KMS-11 (cell line): ENCODE results near the gene CNTLN.

Experiments
- H2AFZ ChIP-seq: fragments of 200-600 bp; sonication (generic); 2 replicates; pipeline ENCODE4 v1.6.1; 2016; ENCODE audit warnings: antibody characterized with exemption, mixed run types, low read depth
- H3K27ac ChIP-seq: fragments of 200-600 bp; sonication (generic); 2 replicates; pipeline ENCODE4 v1.6.1; 2016; ENCODE audit warnings: mild to moderate bottlenecking, mixed run types
- H3K27me3 ChIP-seq: fragments of 200-600 bp; sonication (generic); 2 replicates; pipeline ENCODE4 v1.6.1; 2017; ENCODE audit warnings: mild to moderate bottlenecking, low read depth, mixed run types, moderate library complexity; ENCODE audit not compliant: insufficient read depth
- H3K36me3 ChIP-seq: fragments of 200-600 bp; sonication (generic); 2 replicates; pipeline ENCODE4 v1.6.1; 2017; ENCODE audit warnings: mild to moderate bottlenecking, mixed run types; ENCODE audit not compliant: insufficient read depth
- H3K4me1 ChIP-seq: fragments of 200-600 bp; sonication (generic); 2 replicates; pipeline ENCODE4 v1.6.1; 2016; ENCODE audit warnings: mild to moderate bottlenecking, low read depth, mixed run types; ENCODE audit not compliant: poor library complexity, severe bottlenecking
- H3K4me2 ChIP-seq: fragments of 200-600 bp; sonication (generic); 2 replicates; pipeline ENCODE4 v1.7.0; 2016; ENCODE audit warnings: mild to moderate bottlenecking, mixed run types
- H3K4me3 ChIP-seq: fragments of 200-600 bp; sonication (generic); IDR thresholded peaks from 2 replicates; pipeline ENCODE4 v1.6.1; 2017; ENCODE audit warnings: low read depth, low read length, mixed read lengths; ENCODE audit not compliant: insufficient read depth
- H3K79me2 ChIP-seq: fragments of 200-600 bp; sonication (generic); 2 replicates; pipeline ENCODE4 v1.6.1; 2016; ENCODE audit warnings: low read depth, mixed run types; ENCODE audit not compliant: insufficient read depth
- H3K9ac ChIP-seq: fragments of 200-600 bp; sonication (generic); 2 replicates; pipeline ENCODE4 v1.6.1; 2016; ENCODE audit warnings: mild to moderate bottlenecking, mixed run types
- H4K20me1 ChIP-seq: fragments of 200-600 bp; sonication (generic); 2 replicates; pipeline ENCODE4 v1.6.1; 2016; ENCODE audit warnings: mild to moderate bottlenecking, mixed run types; ENCODE audit not compliant: insufficient read depth
- CTCF ChIP-seq: fragments of 200-600 bp; sonication (generic); conservative IDR thresholded peaks from 2 replicates; pipeline ENCODE4 v1.6.1; 2017; ENCODE audit warnings: low read depth, mild to moderate bottlenecking, antibody characterized with exemption, low read length, moderate library complexity, mixed read lengths

The CNTLN gene

DNA sequence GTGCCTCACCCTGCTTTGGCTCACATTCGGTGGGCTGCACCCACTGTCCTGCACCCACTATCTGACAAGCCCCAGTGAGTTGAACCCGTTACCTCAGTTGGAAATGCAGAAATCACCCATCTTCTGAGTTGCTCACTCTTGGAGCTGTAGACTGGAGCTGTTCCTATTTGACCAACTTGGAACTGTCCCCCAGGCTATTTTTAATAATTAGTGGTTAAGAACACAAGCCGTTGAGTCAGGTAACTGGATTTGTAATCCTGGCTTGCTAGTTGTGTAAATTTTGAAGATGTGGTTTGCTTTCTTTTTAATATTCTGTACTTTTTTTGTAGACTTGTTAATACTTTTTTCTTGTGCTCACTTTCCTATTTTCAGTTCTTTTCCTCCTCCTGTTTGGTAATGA lies 81.2 kb downstream of the CNTLN start:
- no peak overlapping the region for H3K27ac ChIP-seq
- TF ChIP-seq CTCF, result no peak
- H3K4me2 ChIP-seq, result no peak overlapping the region
- no peaks in the 10 kb centered on the region for H3K79me2 ChIP-seq
- no peaks in the 10 kb centered on the region for H3K27me3 ChIP-seq
- H3K9ac ChIP-seq, result no peak overlapping the region
- no peak overlapping the region for H2AFZ ChIP-seq
- no peaks in the 10 kb centered on the region for H4K20me1 ChIP-seq
- no peak overlapping the region for H3K4me3 ChIP-seq
- no peaks in the 10 kb centered on the region for H3K36me3 ChIP-seq
- H3K4me1 ChIP-seq, result no peaks in the 10 kb centered on the region

DNA sequence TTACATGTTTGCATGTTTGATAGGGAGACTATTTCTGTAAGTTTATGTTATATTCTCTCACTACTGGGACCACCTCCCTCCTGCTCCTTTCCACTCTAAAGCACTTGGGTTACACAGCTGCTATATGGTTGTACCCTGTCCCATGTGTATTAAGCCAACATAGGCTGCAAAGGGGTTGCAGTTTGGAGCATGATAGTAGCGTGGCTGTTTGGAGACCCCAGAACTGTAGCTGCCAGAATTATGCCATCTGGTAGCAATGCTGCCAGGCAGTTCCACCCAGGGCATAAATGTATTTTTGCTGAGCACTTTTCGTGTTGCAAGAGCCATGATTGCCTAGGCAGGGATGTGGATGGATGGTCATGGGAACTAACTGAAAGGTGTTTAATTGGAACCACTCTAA lies 81.8 kb downstream of the CNTLN start:
- Histone ChIP-seq H3K4me1 (no peaks in the 10 kb centered on the region), H2AFZ (no peak overlapping the region), H3K27me3 (no peaks in the 10 kb centered on the region), H3K27ac (no peak overlapping the region), H3K36me3 (no peaks in the 10 kb centered on the region), H4K20me1 (no peaks in the 10 kb centered on the region), H3K4me2 (no peak overlapping the region), H3K79me2 (no peaks in the 10 kb centered on the region), H3K9ac (no peak overlapping the region), H3K4me3 (no peak overlapping the region)
- TF ChIP-seq CTCF, result no peak

DNA sequence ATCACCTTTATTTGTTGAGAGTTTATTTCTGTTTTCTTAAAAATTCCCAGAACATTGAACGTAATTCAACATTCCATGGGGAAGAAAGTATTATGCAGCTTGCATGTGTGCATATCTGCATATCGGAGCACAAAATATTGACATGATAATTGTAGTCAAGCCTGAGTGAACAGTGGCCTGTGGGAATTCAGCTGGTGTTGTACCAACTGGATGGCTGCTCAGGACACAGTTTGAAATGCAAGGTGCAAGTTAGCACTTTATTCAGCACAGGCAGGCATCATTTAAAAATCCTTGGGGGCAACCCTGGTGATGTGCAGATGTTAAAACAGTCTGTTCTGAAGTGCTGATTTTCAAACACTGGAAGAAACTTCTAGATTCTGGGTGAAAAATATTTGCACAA lies 82.4 kb downstream of the CNTLN start:
- no peaks in the 10 kb centered on the region for H4K20me1 ChIP-seq
- H3K4me1 ChIP-seq, result no peaks in the 10 kb centered on the region
- no peak overlapping the region for H2AFZ ChIP-seq
- H3K4me3 ChIP-seq, result no peak overlapping the region
- TF ChIP-seq CTCF, result no peak
- no peak overlapping the region for H3K27ac ChIP-seq
- no peak overlapping the region for H3K9ac ChIP-seq
- H3K4me2 ChIP-seq, result no peak overlapping the region
- H3K27me3 ChIP-seq, result no peaks in the 10 kb centered on the region
- H3K79me2 ChIP-seq, result no peaks in the 10 kb centered on the region
- H3K36me3 ChIP-seq, result no peaks in the 10 kb centered on the region

DNA sequence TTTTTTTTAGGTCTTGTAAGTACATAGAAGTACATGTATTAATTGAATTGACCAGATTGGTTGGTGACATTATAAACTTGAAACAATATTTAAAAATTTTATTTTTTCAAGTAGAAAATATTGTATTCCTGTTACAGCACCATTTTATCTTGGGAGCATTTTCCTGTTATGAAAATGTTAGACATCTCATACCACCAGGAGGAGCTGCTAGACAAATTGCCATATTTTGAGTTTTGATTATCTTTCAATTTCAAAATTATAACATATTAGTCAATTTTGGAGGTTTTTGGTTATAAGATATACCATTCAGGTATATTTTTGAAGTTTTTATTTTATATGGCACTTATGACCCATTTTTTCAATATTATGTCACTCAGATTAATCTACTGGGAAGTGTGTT lies 84.4 kb downstream of the CNTLN start:
- no peaks in the 10 kb centered on the region for H3K27me3 ChIP-seq
- H3K9ac ChIP-seq, result no peak overlapping the region
- H3K4me2 ChIP-seq, result no peak overlapping the region
- no peaks in the 10 kb centered on the region for H4K20me1 ChIP-seq
- H3K4me3 ChIP-seq, result no peak overlapping the region
- H3K27ac ChIP-seq, result no peak overlapping the region
- no peaks in the 10 kb centered on the region for H3K36me3 ChIP-seq
- H3K79me2 ChIP-seq, result no peaks in the 10 kb centered on the region
- TF ChIP-seq CTCF, result no peak
- no peaks in the 10 kb centered on the region for H3K4me1 ChIP-seq
- H2AFZ ChIP-seq, result no peak overlapping the region

DNA sequence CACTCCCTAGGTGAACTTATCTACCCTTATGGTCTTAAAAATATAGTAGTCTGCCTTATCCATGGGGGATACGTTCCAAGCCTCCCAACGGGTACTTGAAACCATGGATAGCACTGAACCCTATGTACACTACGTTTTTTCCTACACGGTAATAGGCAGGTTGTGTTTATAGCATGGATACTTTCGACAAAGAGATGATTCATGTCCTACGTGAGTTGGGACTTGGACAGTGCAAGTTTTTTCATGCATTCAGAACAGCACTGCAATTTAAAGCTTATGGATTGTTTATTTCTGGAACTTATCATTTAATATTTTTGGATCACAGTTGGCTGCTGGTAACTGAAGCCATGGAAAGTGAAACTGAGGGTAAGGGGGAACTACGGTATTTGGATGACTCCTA lies 88.1 kb downstream of the CNTLN start:
- TF ChIP-seq CTCF, result no peak
- H3K4me3 ChIP-seq, result no peak overlapping the region
- no peaks in the 10 kb centered on the region for H4K20me1 ChIP-seq
- no peaks in the 10 kb centered on the region for H3K27me3 ChIP-seq
- no peaks in the 10 kb centered on the region for H3K4me1 ChIP-seq
- no peak overlapping the region for H3K9ac ChIP-seq
- H2AFZ ChIP-seq, result no peak overlapping the region
- H3K27ac ChIP-seq, result no peak overlapping the region
- H3K79me2 ChIP-seq, result no peaks in the 10 kb centered on the region
- H3K36me3 ChIP-seq, result no peaks in the 10 kb centered on the region
- no peak overlapping the region for H3K4me2 ChIP-seq
